Left hindlimb (tissue), 1 donor: ENCODE results near the gene RCAN2.

ENCODE experiments used
- DNase-seq: peaks from one replicate; pipeline ENCODE4 v3.0.0-alpha.2; 2018

Gene RCAN2

DNA sequence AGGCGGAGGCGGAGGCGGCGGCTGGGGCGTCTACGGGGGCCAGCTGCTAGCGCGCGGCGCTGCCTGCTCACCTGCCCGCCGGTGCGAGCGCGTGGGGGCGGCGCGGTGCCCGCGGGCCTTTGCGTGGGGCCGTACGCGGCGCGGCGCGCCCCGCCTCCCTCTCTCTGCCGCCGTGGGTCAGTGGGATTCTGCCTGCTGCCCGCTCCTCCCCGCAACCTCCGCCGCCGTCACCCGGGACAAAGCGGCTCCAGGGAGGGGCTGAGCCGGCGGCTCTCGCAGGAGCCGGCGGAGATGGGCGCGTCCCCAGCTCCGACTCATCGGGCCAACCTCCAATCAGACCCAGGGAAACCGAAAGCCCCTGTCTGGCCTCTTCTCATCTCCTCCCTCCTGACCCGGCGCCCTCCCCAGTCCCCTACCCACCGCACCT, at the start of gene RCAN2:
Gene RCAN2 (minus strand): TSS at position 249 of the 427 bp plus-strand sequence.
- DNase-seq, result peak; percentile 55

DNA sequence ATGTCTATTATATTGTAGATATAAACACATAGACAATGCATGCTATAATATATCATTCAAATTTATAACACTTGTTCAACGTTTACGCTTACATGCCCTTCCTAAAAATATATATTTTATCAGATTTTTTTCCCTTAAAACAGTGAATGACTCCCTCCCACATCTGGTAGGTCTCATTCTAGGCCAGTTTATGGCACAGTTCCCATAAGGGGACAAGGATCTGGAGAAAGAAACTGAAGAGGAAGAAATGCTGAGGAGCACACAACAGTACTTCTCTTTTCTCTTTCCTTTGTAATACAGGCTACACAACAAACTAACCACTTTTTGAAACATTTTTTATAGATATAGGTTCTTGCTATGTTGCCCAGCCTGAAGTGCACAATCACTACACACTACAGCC, 48.6 kb upstream of the RCAN2 start:
- no peak for DNase-seq

DNA sequence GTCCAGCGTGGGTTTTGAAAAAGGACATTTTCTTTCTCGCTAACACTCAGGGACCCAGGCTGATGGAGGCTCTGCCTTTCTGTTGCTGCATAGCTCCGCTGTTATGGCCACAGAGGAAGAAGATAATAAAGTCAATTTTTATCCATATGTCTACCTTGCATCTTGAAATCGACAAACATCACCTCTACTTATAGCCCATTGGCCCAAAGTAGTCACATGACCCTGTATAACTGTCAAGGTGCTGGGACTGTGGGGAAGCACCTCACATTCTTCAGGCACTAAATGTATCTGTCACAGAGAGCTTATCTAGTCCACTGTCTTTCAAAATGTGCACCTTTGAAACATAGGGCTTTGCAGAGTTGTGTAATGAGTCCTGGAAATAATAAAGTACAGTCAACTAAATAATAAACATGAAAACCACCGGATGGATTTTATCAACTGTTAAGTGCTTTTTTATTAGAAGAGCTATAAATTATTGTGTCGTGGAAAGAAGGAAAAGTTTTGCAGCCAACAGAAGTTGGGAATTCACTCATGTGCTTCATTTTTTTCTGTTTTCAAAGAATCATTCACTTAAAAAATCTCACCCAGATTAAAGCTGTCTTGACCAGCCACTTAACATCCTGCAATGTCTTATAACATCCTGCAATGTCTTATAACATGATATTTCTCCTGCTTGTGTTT, 47.7 kb upstream of the RCAN2 start:
- no peak for DNase-seq

DNA sequence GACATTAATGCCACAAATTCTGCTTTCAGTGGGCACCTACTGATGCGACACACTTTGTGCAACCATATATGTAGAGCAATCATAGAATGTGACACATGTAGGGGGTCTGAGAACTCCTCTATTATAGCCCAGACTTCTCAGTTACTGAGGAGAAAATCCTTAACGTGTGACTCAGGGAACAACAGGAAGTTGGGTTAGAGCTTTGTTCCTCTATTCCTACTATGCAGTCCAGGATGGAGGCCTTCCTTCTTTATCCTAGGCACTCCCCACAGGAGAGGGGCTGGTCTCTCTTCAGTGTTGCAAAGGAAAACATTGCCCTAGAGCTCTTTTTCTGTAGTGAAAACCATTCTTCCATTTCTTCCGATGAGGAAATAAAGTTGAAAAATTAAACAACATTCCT, 39.6 kb upstream of the RCAN2 start:
- DNase-seq, result no peak

DNA sequence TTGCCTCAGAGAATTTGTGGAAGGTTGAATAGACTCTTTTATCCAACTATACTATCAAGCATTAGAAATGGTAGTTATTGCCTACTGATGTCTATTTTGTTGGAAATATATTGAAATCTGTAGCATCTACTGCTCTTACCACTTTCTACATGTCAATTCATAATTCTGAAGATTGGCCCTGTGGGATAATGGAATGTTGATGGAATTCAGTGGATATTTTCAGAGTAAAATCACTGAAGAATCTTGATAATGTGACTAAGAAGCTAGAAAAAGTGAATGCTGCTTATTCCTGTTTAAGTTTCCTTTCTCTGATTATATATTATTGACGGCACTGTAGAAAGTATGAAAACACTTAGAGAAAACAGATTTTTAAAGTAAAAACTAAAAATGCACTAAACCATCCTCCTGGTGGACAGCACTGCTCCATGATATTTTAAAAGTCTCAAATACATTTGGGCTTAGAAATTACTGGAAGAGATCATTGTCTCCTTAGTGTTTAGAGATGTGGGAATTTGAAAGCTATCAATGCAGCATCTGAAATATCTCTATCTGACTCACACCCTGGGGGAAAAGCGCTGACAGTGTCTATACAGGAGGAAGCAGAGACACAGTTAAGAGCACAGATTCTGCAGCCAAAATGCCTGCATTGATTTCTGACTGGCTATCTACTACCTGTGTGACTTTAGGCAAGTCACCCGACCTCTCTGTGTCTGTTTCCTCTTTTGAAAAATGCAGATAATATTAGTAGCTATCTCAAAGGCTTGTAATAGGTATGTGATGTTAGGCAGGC, 37.9 kb upstream of the RCAN2 start:
- no peak for DNase-seq

DNA sequence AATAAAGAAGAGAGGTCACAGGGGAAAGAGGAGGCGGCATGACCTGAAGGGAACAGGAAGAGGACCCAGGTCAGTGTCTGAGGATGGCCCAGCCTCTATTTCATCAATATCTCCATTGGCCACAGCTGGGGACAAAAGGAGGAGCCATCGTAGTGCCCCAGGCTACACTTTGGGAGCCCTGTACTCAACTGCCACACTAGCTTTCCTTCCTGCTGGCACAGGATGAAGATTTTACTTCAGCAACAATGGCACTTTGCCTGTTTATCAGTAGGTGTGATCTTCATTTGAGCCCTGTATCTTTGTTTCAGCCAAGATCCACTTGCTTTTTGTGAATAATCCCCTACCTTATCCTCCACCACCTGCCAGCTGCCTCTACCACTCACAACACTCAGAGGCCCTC, 35.4 kb upstream of the RCAN2 start:
- DNase-seq, result no peak

DNA sequence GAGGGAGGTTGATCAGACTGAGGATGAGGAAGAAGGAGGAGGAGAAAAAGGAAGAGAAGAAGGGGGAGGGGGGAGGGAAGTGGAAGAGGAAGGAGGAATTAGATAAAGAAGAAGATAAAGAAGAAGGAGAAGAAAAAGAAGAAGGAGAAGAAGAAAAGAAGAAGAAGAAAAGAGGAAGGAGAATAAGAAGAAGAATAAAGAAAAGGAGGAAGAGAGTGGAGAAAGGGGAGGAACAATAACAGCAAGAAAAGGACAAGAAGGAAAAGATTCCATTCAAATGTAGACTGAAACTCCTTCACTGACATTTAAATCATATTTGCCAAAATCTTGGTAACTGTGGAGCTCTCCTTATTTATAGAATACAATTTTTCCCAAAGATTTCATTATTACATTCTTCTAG, 34.3 kb upstream of the RCAN2 start:
- no peak for DNase-seq

DNA sequence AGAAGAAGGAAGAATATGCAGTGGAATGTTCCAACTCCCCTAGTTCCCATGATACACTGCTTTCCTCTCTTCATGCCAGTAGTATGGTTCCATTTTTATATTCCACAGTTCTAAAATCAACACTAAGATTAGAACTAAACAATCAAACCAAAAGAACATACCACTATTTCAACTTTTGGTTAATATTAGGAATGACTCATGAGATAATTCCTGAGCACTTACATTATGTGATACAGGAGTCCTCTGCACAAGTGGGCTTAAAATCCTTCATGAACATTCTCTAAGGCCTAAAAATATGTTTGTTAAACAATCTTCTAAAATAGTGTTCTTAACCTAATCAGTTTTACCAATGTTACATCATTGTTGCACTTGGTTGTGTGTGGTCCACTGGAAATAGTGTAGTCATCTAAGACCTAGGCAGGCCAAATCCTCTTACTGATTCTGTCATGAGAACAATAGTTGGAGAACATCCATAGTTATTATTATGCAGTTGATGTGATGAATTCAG, 30.3 kb upstream of the RCAN2 start:
- no peak for DNase-seq

DNA sequence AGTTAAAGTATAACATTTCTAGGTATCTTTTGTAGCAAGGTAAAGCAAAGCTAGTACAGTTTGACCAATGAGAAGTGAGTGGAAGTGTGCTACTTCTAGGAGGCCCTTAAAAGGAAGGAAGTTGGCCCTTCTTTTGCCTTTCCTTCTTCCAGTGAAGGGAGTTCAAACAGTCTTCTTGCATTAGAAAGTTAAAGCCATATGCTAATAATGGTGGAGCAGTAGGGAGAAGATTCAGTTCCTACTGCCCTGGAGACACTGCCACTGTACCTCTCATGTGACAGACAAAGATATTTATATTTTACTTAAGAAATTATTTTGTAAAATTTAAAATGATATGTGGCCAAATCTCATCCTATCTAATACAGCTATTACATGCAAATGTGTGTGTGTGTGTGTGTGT, 26.0 kb upstream of the RCAN2 start:
- DNase-seq, result no peak

DNA sequence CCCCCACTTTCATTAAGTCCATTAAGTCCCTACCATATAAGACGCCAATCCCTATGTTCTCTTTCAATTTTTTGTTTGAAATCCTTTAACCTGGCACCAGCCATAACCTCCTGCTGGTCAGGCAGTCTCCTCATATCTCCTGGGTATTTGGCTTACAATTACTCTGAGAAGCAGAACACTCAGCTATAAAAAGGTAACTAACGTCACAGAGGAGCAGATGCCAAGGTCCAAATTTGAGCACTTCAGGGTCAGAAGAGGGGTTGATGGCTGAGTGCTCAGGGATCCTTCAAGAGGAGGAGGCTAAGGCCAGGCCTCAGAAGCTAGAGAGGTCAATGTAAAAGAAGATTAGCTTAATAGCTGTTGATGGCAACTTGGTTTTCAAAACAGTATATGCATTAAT, 22.3 kb upstream of the RCAN2 start:
- no peak for DNase-seq

DNA sequence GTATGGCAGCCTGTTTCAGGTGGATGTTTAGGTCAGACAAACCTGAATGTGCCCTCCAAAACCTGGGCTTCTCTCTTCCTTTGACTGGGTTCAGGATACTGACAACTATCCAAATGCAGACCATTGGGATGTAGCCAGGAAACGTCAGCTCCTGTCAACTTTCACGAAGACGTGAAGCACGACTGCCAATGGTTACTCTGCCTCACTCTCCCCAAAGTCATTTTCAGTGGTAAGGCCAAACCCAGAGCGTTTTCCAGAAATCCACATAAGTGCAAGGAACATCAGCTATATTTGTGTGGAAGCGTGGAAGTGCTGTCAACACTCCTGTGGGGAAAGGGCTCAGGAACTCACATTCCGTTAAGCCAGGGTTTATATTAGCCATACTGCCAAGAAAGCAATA, 20.1 kb upstream of the RCAN2 start:
- no peak for DNase-seq

DNA sequence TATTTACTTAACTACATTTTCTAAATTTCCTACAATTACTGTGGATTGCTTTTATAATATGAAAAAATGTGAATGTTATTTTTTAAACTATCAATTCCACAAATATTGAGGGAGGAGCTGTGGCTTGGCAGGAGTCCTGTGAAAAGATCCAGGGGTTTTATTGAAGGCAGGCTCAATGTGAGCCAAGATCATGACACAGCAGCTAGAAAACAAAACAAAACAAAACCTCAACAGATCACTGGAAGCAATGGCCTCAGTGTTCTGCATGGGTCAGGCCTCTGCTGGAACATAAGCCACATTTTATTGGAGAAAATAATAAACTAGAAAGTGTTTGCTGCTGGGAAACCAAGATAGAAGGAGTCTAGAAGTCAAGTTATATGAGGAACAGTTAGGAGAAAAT, 19.4 kb upstream of the RCAN2 start:
- peak; percentile 41 for DNase-seq

DNA sequence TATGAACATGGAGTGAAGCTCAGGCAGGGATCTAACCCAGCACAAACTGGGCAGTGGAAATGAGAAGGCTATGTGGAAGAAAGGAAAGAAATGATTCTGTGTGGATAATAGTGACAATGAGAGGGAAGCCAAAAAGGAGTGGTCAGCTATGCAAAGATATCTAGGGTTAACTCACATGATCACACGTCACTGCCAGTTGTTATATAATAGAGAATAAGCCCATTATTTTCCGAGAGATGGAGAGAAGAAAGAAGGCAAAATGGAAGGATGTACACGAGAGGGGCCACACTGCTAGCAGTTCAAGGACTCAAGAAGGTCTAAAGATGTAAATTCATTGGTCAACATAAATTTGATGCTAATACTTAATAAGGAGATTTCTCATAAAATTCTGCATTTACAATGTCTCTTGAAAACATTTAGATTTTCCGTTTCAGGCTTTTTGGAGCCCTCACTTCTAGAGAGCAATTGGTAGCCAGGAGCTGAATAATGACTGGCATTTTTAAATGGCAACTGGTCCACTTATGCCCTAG, 18.8 kb upstream of the RCAN2 start:
- no peak for DNase-seq

DNA sequence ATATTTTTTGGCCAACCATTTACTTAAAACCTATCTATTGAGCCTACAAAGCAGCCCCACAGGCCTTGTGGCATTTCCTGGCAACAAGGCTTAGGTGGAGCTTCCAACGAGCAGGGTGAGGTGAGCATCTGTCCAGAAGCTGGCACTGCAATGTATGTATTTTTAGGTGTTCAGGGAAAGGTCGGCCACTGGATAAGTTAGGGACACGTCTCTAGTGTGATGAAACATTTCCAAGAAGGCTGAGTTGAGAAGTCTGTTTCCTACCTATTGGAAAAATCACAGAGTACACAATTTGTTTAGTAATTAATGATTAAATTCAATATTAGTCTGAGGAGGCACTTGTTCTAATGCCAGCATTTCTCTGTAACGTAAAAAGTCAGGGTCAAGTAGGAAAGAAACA, 17.8 kb upstream of the RCAN2 start:
- no peak for DNase-seq

DNA sequence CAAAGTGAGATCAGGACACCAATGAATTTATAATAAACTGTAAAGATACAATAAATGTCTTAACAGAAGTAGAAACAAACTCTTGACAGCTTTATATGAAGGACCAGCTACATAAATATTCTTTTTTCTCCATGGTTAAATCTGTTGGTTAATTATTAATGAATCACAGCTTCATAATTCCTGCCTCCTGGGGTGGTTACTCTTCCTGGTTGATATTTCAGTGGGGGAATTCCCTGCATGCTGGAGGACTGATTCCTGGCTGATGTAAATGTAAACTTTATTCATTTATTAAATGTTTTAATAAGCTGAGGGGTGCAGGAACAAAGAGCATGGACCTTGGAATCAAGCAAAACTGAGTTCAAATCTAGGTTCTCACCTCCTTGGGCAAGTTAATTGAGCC, 16.2 kb upstream of the RCAN2 start:
- no peak for DNase-seq

DNA sequence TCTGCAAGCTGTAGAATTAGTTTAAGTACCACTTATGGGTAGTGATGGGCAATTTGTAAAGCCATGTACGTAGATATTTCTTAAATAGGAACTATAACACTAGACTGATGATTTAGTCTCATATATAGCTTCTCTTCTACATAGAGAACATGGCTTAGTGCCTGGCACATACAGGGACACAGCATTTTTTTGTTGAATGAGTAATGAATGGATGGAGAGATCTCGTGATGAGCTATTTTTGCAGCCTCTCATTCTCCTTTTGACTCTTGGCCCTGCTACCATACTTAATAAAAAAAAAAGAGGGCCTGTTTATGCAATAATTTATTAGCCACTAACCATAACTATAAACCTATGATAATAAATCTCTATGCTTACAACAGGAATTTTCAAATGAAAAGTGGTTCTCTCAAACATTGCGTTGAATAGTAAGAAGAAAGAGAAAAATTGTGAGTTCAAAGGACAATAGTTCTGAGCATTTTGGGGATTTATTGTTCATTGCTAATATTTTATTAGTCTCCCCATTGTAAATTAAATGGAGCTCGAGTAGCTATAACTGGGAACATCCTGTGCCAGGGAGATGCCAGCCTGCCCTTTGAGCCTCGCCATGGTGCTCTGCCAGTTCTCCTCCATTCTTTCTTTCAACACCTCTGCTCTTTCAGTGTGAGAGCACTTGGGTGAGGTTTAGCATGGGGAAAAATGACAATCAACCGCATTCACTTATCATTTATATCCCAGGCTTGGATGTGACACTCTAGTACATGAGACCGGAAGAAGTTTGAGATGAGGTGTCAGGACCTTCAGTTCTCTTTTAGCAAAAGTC, 14.7 kb upstream of the RCAN2 start:
- DNase-seq, result no peak

DNA sequence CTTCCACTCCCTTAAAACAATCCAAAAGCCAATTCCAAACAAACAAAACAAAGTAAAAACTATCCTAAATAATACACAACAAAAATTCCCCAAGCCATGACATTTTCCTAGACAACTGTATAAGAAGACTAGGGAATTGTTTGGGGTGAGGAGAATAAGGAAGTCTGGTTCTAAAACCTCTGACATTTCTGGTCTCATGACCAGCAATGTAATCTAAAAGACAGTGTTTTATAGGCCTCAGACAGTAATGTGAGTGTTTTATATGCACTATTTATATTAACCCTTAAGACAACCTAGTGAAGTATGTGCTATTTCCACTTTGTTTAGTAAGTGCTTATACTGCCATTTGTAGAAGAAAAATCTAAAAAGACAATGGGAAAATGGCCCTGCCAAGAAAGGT, 13.0 kb upstream of the RCAN2 start:
- DNase-seq, result no peak

DNA sequence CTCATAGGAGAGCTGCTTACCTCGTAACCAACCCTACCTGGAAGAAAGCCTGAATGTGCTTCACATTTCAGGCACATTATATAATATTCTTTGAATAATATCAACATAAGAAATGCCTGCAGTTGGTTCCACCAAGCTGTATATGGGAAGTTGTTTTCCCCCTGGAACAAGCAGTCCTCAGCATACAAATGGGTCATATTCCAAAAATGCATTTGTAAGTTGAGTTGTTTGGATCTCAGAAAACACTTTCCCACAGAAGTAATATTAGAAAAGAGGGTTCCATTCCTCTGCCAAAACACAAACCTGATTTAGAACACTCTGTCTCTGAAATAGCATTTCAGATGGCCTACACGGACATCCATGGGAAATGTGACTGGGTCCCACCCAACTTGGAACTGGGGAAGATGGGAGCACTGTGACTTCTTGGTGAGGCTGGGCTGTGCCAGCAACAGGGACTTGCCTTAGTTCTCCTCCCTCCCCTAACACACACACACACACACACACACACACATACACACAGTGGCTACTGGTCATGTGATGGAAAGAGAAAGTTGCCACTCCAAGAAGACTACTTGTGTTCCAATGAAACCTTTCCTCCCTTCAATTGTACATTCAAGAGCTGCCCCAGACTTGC, 11.4 kb upstream of the RCAN2 start:
- no peak for DNase-seq

DNA sequence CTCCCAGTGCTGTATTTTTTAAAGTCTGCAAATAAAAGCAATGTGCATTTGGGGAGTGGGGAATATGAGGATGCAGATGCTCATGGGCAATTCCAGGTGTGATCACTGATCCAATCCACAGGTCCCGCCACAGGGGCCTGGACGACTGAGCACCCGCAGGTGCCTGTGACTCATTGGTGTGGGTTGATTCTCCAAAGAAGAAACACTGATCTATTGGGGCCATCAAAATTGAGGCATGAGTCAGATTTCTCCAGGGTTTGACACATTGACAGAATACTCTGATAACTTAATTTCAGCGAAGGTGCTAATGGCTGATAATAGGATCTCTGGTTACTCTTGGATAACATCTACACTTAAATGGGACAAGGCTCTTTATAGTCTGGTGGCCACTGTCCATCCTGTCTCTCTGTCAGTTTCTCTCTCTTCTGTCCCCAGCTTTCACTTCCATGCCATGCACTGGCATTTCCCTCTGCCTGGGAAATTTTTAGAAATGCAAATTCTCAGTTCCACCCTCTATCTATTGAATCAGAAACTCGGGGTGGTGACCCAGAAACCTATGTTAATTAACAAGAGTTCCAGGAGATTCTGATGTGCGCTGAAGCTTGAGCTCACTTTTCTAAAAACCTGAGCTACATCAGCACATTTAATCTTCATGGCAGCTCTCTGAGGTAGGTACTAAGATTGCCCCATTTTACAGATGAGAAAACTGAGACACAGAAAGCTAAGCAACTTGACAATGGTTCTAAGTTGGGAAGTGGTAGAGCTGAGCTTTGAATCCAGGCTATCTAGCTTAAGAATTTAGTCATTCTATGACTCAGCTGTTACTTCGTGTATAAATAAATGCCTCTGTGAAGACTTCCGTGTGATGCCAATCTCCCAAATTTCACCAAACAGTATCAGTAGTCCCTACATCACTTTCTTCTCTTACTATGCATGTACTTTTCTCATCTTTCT, 10.2 kb upstream of the RCAN2 start:
- no peak for DNase-seq

DNA sequence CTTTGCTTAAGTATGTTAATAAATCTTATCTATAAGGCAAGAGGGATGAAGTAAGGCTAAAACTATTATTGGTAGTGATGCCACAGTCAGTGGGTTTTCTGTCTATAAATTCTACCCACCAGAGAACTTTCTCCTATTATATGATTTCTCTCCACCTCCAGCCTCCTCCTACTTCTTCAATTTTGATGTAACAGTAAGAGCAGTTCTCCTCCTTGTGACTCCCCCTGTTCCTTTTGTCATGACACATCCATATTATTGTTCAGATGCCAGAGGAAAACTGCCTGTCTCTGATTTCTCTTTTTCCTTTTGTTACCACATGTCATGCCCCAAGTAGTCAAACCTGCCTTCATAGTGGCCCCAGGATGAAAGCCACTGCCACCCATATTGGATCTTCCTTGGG, 9.1 kb upstream of the RCAN2 start:
- no peak for DNase-seq
